KG1 (cell line): ENCODE data around the gene METTL23.
A peak's percentile ranks its signal among the peaks of the same experiment; 100 is the strongest.

ENCODE experiments used
- DNase-seq: peaks from one replicate; lab custom pipeline; 2025; lab: John Stamatoyannopoulos, UW

METTL23 gene

GRCh38 chr17:76726776-76727718 is at the start of gene METTL23:
METTL23 (plus strand) TSS chr17:76726839; CDS start chr17:76729711, 2,872 bp downstream.
- peak; percentile 78 for DNase-seq

GRCh38 chr17:76677406-76677805 is 49.2 kb upstream of the METTL23 start:
- DNase-seq = no peak

GRCh38 chr17:76678330-76678729 is 48.3 kb upstream of the METTL23 start:
- no peak for DNase-seq

GRCh38 chr17:76679239-76679638 is 47.4 kb upstream of the METTL23 start:
- no peak for DNase-seq

- peak; percentile 41 for DNase-seq
Observed at GRCh38 chr17:76681222-76682137, 45.2 kb upstream of the METTL23 start.

- DNase-seq = no peak
Observed at GRCh38 chr17:76682296-76682695, 44.3 kb upstream of the METTL23 start.

- no peak for DNase-seq
Observed at GRCh38 chr17:76683011-76683755, 43.5 kb upstream of the METTL23 start.

- no peak for DNase-seq
Observed at GRCh38 chr17:76683921-76684745, 42.5 kb upstream of the METTL23 start.

GRCh38 chr17:76684756-76685155 is 41.9 kb upstream of the METTL23 start:
- DNase-seq = no peak

GRCh38 chr17:76685366-76685765 is 41.3 kb upstream of the METTL23 start:
- DNase-seq = no peak

- DNase-seq = no peak
Observed at GRCh38 chr17:76685846-76686245, 40.8 kb upstream of the METTL23 start.

- no peak for DNase-seq
Observed at GRCh38 chr17:76686538-76687297, 39.9 kb upstream of the METTL23 start.

- DNase-seq = no peak
Observed at GRCh38 chr17:76687298-76688164, 39.1 kb upstream of the METTL23 start.

GRCh38 chr17:76688165-76688622 is 38.4 kb upstream of the METTL23 start:
- no peak for DNase-seq

- DNase-seq = no peak
Observed at GRCh38 chr17:76689859-76690258, 36.8 kb upstream of the METTL23 start.

GRCh38 chr17:76690596-76691280 is 35.9 kb upstream of the METTL23 start:
- no peak for DNase-seq

- no peak for DNase-seq
Observed at GRCh38 chr17:76691379-76692191, 35.1 kb upstream of the METTL23 start.
